Suppressor macrophage treated with lipopolysaccharide for 4 hours (primary cell): ENCODE measurements around the gene MYCBP2.
"Not testable (repeated sequence)": the region's sequence is repeated elsewhere in the genome, so short reads cannot be mapped to it uniquely, and the experiment has no call there.

Experiments used
- DNase-seq: peaks from one replicate; pipeline ENCODE4 v3.0.0-alpha.2; 2020

Gene MYCBP2

GRCh38 chr13:77338329-77338728 lies 11.4 kb upstream of the MYCBP2 start:
- DNase-seq = no peak

GRCh38 chr13:77337159-77337558 lies 10.3 kb upstream of the MYCBP2 start:
- DNase-seq = no peak

GRCh38 chr13:77335543-77335942 lies 8.6 kb upstream of the MYCBP2 start:
- peak; percentile 36 for DNase-seq

- peak; percentile 19 for DNase-seq
Observed at GRCh38 chr13:77333594-77333993, 6.7 kb upstream of the MYCBP2 start.

GRCh38 chr13:77331421-77331820 lies 4.5 kb upstream of the MYCBP2 start:
- no peak for DNase-seq

- DNase-seq = no peak
Observed at GRCh38 chr13:77329911-77330584, 3.2 kb upstream of the MYCBP2 start.

- DNase-seq = peak; percentile 89
Observed at GRCh38 chr13:77329133-77329910, 2.4 kb upstream of the MYCBP2 start.

- DNase-seq = no peak
Observed at GRCh38 chr13:77328819-77329132, 1.9 kb upstream of the MYCBP2 start.

GRCh38 chr13:77325371-77325980 lies 1.4 kb downstream of the MYCBP2 start:
- DNase-seq = peak; percentile 52

GRCh38 chr13:77323858-77324257 lies 3.0 kb downstream of the MYCBP2 start:
- peak; percentile 37 for DNase-seq

GRCh38 chr13:77319536-77319935 lies 7.4 kb downstream of the MYCBP2 start:
- DNase-seq = no peak

GRCh38 chr13:77318741-77319140 lies 8.2 kb downstream of the MYCBP2 start:
- DNase-seq = no peak

- DNase-seq = no peak
Observed at GRCh38 chr13:77316430-77316829, 10.5 kb downstream of the MYCBP2 start.

- DNase-seq = not testable (repeated sequence)
Observed at GRCh38 chr13:77315509-77315908, 11.4 kb downstream of the MYCBP2 start.

- DNase-seq = peak; percentile 33
Observed at GRCh38 chr13:77313923-77314322, 13.0 kb downstream of the MYCBP2 start.

- no peak for DNase-seq
Observed at GRCh38 chr13:77312311-77312710, 14.6 kb downstream of the MYCBP2 start.

GRCh38 chr13:77310579-77311279 lies 16.2 kb downstream of the MYCBP2 start:
- DNase-seq = no peak

- no peak for DNase-seq
Observed at GRCh38 chr13:77310161-77310560, 16.7 kb downstream of the MYCBP2 start.

- no peak for DNase-seq
Observed at GRCh38 chr13:77309254-77309653, 17.6 kb downstream of the MYCBP2 start.

GRCh38 chr13:77306458-77306857 lies 20.4 kb downstream of the MYCBP2 start:
- DNase-seq = no peak

GRCh38 chr13:77305266-77305665 lies 21.6 kb downstream of the MYCBP2 start:
- DNase-seq = peak; percentile 80

- peak; percentile 84 for DNase-seq
Observed at GRCh38 chr13:77300176-77301037, 26.5 kb downstream of the MYCBP2 start.

- DNase-seq = no peak
Observed at GRCh38 chr13:77299587-77299986, 27.3 kb downstream of the MYCBP2 start.
